Lower leg skin (tissue), 4 donors: Measurements from ENCODE around the gene VTI1A. TPM values are rescaled to one million over a fixed set of nuclear protein-coding genes. Genes with fewer than 3 reads are reported as not detected.

Experiments used
- DNase-seq, 2 donors: peaks; one replicate each; pipeline ENCODE4 v3.0.0-alpha.2; 2019; ENCODE audit warnings: low spot score in 2 of 2
- H3K4me3 ChIP-seq: fragments of 200-600 bp; sonication (generic); 2 replicates; pipeline ENCODE4 v1.5.1; 2017; ENCODE audit warnings: mild to moderate bottlenecking, low read depth; ENCODE audit not compliant: poor library complexity, severe bottlenecking
- CTCF ChIP-seq, 3 donors: fragments of 450-650 bp; IDR thresholded peaks; one replicate each; pipeline ENCODE4 v1.5.1; 2016; ENCODE audit warnings: antibody characterized with exemption in 3 of 3, mild to moderate bottlenecking in 3 of 3, moderate library complexity in 2 of 3
- POLR2A ChIP-seq, 2 donors: fragments of 450-650 bp; IDR thresholded peaks; one replicate each; pipeline ENCODE4 v1.6.1; 2016 to 2017; ENCODE audit warnings: antibody characterized with exemption in 2 of 2, mild to moderate bottlenecking in 1 of 2, moderate library complexity in 1 of 2
- WGBS, 2 donors: methylation state at CpG; one replicate each; pipeline ENCODE4 v1.1.5; 2018; 5-methylcytosine and 5-hydroxymethylcytosine counted together
- intact Hi-C: fragments of 100-400 bp; cut with DNase I; formaldehyde crosslinking; loops from one replicate; pipeline ENCODE4 v1.15.0; 2023; ENCODE audit warnings: low total_unique reads
- total RNA-seq, 4 donors: library from RNA; depleted of rRNA; stranded (reverse); fragments of >200 nt; gene quantifications; one replicate each; pipeline ENCODE4 v1.1.0, GENCODE V29; 2016

The VTI1A gene
- total RNA-seq, 4 donors from 2014 or later: 30.8 to 85.7 (median 35.6) TPM

DNA sequence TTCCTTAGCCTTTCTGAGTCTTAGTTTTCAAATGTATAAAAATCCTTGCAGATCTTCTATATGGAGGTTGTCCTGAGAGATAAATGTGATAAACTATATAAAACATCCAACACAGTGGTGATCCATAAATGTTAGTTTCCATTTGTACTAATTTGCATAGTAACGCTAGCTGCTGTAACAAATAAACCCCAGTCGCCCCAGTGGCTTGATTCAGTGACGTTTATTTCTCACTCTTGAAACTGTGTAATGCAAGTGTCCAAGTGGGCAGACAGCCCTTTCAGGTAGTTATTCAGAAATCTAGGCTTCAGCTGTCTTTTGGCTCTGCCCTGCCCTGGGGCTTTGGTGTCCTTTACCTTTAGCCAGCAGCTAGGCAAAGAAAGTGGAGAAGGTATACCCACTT lies 106.3 kb downstream of the VTI1A start:
- no peak for TF ChIP-seq CTCF (IDR thresholded peaks at IDR 0.05)
- 93 to 94% methylated on average over 3 of the region's 3 CpGs for WGBS, 2 donors
- intact Hi-C loops: no loop called here
- no peak for DNase-seq
- no peak overlapping the region for H3K4me3 ChIP-seq

GRCh38 chr10:112554263-112554662 lies 107.2 kb downstream of the VTI1A start:
- no peak overlapping the region for H3K4me3 ChIP-seq
- no peak for DNase-seq
- intact Hi-C loops: no loop called here
- TF ChIP-seq POLR2A (IDR thresholded peaks at IDR 0.05): no peak
- TF ChIP-seq CTCF (IDR thresholded peaks at IDR 0.05): no peak

DNA sequence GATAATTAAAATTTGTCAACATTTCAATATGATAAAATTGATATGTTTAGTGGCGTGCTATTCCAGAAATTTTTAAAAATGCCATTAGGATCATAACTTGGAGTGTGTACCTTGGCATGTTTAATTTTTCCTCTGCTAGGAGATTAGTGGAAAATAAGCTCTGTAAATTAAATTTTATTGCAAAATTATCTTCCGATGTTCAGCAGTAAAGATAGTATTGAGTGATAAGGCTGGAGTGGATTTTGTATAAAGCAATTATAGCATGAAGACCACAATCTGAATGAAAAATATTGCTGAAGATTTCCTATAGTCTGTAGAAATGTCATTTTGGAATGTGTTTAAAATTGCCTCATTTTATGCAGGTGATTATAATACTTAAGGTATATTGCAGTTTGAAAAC lies 110.2 kb downstream of the VTI1A start:
- H3K4me3 ChIP-seq: no peak overlapping the region
- intact Hi-C loops: no loop called here
- TF ChIP-seq POLR2A (IDR thresholded peaks at IDR 0.05) (no peak), CTCF (IDR thresholded peaks at IDR 0.05) (no peak)
- DNase-seq: no peak
- 96 to 98% methylated on average over 2 of the region's 2 CpGs for WGBS, 2 donors

DNA sequence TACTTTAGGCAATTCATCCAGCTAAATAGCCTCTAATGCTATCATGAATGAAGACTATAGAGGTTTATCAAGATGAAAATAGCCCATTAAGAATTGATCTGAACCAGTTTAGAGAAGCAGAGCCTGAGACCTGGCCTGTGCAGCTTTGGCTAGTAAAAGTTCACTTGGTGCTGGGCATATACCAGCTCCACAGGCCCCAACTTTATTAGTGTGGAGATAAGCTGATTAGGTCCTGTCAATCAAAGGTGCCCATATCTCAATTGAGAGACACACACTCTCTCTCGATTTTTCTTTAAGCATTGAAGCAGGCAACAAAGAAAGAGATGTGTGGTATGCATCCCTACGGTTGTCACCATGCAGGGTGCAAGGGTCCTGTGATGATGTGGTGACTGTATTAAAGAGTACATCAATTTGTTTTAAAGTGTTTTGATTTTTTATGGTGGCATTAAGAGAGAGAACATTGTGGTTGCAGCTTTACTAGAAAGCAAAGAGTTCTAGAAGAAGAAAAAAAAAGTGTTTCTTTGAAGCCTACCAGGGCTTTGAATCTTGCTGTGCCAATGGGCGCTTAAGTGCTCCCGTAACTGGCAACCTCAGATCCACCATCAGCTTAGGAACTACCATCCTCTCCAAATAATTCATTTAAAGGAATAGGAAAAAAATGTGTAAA lies 111.6 kb downstream of the VTI1A start:
- no peak overlapping the region for H3K4me3 ChIP-seq
- no peak for DNase-seq
- intact Hi-C loops: no loop called here
- TF ChIP-seq POLR2A (IDR thresholded peaks at IDR 0.05): no peak
- TF ChIP-seq CTCF (IDR thresholded peaks at IDR 0.05): no peak
- 89 to 94% methylated on average over 4 of the region's 4 CpGs for WGBS, 2 donors

- no peak for TF ChIP-seq CTCF (IDR thresholded peaks at IDR 0.05)
- no peak for TF ChIP-seq POLR2A (IDR thresholded peaks at IDR 0.05)
- intact Hi-C loops: no loop called here
- DNase-seq: no peak
- no peak overlapping the region for H3K4me3 ChIP-seq
- WGBS, 2 donors: 96% methylated on average over 4 of the region's 4 CpGs
Observed at GRCh38 chr10:112559349-112559748, 112.3 kb downstream of the VTI1A start.

DNA sequence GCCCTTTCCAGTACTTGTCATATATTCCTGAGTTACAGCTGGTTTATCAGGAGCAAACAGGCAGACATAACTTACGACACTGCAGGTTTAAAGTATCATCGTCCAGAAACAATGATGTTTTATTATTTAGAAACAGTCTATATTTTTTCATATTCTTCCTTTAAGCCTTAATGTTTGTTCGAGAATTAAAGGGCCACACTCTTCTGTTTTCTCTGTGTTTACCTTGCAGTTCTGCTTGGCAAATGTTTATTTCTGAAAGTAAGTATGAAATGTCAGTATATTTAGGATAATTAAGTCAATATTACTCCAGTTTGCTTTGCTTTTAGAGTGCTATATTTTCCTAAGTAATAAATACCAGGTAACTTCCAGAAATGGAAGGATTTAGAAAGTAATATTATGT lies 115.1 kb downstream of the VTI1A start:
- intact Hi-C loops: no loop called here
- WGBS, 2 donors: 89 to 94% methylated on average over 3 of the region's 3 CpGs
- no peak for DNase-seq
- H3K4me3 ChIP-seq: no peak overlapping the region
- TF ChIP-seq CTCF (IDR thresholded peaks at IDR 0.05) (no peak), POLR2A (IDR thresholded peaks at IDR 0.05) (no peak)
